ELR (cell line): ENCODE data around the gene PSD4.

Experiments
- DNase-seq: peaks from one replicate; pipeline ENCODE4 v3.0.0-alpha.2; 2015; ENCODE audit warnings: low read depth

The PSD4 gene

GRCh38 chr2:113238871-113239839, 65.4 kb downstream of the PSD4 start:
- no peak for DNase-seq

- DNase-seq: peak; percentile 77
Measured at GRCh38 chr2:113240150-113240914, 66.6 kb downstream of the PSD4 start.

GRCh38 chr2:113240915-113241911, 67.4 kb downstream of the PSD4 start:
- DNase-seq: peak; percentile 100

DNA sequence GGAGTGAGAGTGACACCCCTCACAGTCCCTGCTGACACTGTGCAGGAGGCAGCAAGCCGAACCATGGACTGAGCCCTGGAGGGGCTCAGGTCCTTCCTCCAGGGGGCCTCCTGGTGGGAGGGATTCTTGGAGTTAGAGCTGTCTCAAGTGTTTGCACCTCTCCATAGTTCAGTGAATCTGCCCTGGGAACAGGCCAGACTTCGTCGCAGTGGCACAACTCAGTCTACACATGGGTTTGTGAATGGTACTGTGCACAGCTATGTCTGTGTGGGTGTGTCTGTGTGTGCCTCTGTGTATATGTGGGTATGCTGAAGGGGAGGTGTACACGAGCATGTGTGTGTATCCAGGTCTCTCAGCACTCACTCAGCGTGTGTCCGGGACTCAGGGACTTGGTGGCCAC, 68.6 kb downstream of the PSD4 start:
- no peak for DNase-seq

DNA sequence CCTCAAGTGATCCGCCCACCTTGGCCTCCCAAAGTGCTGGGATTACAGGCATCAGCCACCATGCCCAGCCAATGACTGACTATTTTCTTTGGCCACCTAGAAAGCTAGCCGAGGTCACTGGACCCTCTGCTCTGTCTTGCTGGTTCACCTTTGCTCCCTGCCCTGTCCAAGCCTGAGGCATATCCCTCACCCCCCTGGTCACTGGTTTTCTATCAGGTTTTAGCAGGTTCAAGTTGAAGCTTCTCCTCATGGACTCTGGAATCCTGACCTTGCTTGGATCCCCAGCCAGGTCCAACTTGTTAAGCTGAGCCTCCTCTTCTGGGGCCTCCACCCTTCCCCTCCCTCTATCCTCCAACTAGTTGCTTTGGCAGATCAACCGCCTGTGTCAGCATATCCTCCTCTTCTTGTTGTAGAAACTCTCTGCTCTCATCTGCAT, 71.5 kb downstream of the PSD4 start:
- DNase-seq: no peak

DNA sequence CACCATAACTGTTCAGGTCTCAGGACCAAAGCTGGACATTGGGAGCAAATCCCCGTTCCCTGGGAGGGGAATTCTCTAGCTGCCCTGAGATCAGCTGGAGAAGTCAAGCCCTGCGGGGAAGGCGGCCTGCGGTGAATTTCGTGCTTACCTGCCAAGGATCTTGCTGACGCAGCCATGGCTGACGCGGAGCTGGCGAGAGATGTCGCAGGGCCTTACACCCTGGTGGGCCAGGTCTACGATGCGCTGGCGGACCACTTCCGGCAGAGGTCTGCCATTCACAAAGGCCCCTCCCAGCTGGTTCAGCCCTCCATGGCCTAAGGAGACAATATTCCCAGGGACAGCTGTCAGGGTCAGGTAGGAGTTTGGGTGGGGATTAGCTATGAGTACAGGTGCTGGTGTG, 72.8 kb downstream of the PSD4 start:
- DNase-seq: no peak

GRCh38 chr2:113248997-113249770, 75.4 kb downstream of the PSD4 start:
- peak; percentile 77 for DNase-seq

GRCh38 chr2:113251118-113251517, 77.3 kb downstream of the PSD4 start:
- peak; percentile 21 for DNase-seq

- no peak for DNase-seq
Measured at GRCh38 chr2:113252047-113252590, 78.3 kb downstream of the PSD4 start.

DNA sequence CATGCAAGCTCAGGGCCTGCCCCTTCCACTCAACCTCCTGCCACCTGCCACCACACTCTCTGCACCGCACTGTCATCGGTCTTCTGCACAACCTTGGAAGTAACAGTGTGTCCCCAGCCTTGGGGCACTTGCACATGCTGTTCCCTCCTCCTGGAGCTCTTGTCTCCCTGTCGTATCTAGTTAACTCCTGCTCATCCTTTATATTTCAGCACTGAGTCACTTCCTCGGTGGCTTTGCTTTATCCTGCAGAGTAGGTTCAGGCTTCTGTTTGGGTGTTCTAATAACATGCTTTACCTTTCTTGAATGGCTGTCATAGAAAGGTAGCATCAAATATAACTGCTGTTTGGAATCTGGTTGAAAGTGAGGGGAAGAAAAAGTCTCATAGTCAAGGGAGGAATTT, 79.7 kb downstream of the PSD4 start:
- peak; percentile 47 for DNase-seq

GRCh38 chr2:113255140-113256070, 81.6 kb downstream of the PSD4 start:
- DNase-seq: no peak

- no peak for DNase-seq
Measured at GRCh38 chr2:113257516-113258264, 83.9 kb downstream of the PSD4 start.

GRCh38 chr2:113258471-113259147, 84.8 kb downstream of the PSD4 start:
- DNase-seq: no peak
